GM18526 (cell line): ENCODE measurements around the gene FBXO36.
A peak's percentile ranks its signal among the peaks of the same experiment; 100 is the strongest.

Experiments used
- POLR2A ChIP-seq: IDR thresholded peaks from 3 replicates; pipeline ENCODE4 v1.6.1; 2011; ENCODE audit not compliant: insufficient read length; ENCODE audit errors: extremely low read depth

The FBXO36 gene

GRCh38 chr2:229901819-229902218 lies 20.5 kb upstream of the FBXO36 start:
- no peak for TF ChIP-seq POLR2A

- TF ChIP-seq POLR2A = no peak
These were observed 19.3 kb upstream of the FBXO36 start for GRCh38 chr2:229903037-229903436.

GRCh38 chr2:229905601-229906000 lies 16.7 kb upstream of the FBXO36 start:
- no peak for TF ChIP-seq POLR2A

- TF ChIP-seq POLR2A = no peak
These were observed 13.2 kb upstream of the FBXO36 start for GRCh38 chr2:229909090-229909489.

- no peak for TF ChIP-seq POLR2A
These were observed 12.0 kb upstream of the FBXO36 start for GRCh38 chr2:229910147-229910831.

- TF ChIP-seq POLR2A = no peak
These were observed 11.4 kb upstream of the FBXO36 start for GRCh38 chr2:229910832-229911412.

GRCh38 chr2:229914171-229914570 lies 8.1 kb upstream of the FBXO36 start:
- no peak for TF ChIP-seq POLR2A

- TF ChIP-seq POLR2A = no peak
These were observed 4.5 kb upstream of the FBXO36 start for GRCh38 chr2:229917793-229918192.

- no peak for TF ChIP-seq POLR2A
These were observed 2.2 kb upstream of the FBXO36 start for GRCh38 chr2:229920011-229920641.

- no peak for TF ChIP-seq POLR2A
These were observed 1.0 kb upstream of the FBXO36 start for GRCh38 chr2:229921101-229921891.

- TF ChIP-seq POLR2A = peak; percentile 60
These were observed 333 bp upstream of the FBXO36 start, which contains the start of gene TRIP12 for GRCh38 chr2:229921892-229922448. Gene TRIP12 (minus strand): TSS chr2:229922009. CDS start chr2:229880079, 41,930 bp downstream.

GRCh38 chr2:229925201-229925600 lies 2.9 kb downstream of the FBXO36 start:
- TF ChIP-seq POLR2A = no peak

GRCh38 chr2:229927817-229928321 lies 5.6 kb downstream of the FBXO36 start:
- TF ChIP-seq POLR2A = no peak

GRCh38 chr2:229930656-229931055 lies 8.4 kb downstream of the FBXO36 start:
- TF ChIP-seq POLR2A = no peak

- no peak for TF ChIP-seq POLR2A
These were observed 8.9 kb downstream of the FBXO36 start for GRCh38 chr2:229931241-229931640.
